Activated CD4-positive, CD25-positive, alpha-beta regulatory T cell treated with anti-CD3 and anti-CD28 coated beads, Interleukin-2, amount 50 U/mL, for 16 hours (primary cell): ENCODE measurements around the gene COG7.
"Not testable (repeated sequence)": the region's sequence is repeated elsewhere in the genome, so short reads cannot be mapped to it uniquely, and the experiment has no call there.

Experiments
- DNase-seq: peaks from one replicate; pipeline ENCODE4 v3.0.0-alpha.2; 2020; ENCODE audit warnings: low read depth, low spot score

The COG7 gene

DNA sequence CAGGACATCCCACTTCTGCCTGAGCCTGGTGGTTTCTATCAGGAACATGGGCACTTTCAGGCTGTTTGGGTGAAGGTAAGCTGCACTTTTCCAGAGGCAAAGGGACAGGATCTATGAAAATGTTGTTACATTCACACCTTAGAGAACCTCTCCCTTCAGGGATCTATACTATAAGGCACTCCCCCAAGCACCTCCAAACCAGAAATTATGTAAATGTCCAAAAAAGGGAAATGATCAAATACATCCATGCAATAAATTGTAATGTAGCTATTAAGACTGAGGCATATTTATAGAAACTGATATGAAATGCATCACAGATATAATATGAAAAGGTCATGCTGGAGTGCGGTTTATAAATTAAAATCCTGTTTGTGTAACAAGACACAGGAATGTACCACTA is 23.3 kb upstream of the COG7 start:
- no peak for DNase-seq

DNA sequence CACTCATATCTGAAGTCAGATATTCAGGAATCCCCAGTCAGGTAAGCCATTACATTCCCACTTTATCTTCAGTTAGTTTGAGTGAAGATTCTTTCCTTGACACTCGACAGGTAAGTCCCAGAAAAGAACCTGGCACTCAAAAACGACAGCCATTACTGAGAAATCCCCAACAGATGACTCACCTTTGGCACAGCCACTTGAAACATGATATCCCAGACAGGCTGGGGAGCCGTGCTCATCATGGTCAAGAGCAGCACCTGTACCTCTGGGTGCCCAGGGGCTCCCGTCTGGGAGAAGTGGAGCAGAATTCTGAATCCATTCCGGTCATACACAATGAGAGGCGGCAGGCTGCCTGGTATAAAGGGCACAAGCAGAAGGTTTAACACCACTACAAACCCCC is 16.8 kb upstream of the COG7 start:
- DNase-seq: no peak

DNA sequence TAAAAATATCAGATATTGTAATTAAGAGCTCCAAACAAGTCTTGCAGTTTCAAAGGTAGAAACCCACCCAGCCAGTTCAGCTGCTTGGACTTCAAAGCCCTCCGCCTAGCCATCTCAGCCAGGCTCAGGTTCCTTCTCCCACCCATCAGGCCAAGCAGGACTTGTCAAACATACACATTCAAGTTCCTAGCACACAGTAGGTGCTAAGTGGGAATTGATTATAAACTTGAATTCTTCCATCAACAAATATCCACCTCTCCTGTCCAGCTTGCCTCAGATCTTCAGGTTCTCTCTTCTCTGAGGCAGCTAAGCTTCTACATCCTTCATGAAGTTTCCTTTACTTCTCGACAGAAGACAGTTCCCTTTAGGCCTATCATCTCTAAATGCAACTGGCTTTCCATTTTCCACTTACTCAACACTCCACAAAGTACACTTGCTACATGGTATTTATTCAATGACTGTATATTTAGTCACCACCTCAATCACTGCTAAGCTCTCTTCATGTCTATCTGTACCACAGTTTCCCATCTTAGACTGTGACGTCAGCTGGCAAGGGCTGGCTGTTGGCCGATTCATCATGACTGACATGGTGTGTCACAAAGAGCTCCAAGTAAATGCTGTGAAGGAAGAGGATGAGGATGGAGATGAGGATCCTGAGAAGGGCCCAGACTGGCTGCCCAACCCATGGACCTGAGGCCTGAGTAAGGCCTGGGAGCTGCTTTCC is 13.3 kb upstream of the COG7 start:
- DNase-seq: no peak

DNA sequence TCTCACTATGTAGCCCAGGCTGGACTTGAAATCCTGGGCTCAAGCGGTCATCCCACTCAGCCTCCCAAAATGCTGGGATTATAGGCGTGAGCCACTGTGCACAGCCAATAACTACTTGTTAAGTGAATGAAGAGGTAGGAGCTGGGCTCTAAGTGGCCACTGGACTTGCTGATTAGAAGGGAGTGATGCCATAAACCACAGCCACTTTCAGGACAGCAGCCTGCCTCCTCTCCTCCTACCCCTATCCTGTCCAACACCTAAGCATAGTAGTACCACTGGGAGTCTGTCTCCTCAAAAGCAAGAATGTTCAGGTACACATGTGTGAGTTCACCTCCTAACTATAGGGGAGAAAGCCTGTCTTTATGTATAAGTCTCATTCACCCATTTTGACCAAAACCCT is 12.2 kb upstream of the COG7 start:
- DNase-seq: no peak

DNA sequence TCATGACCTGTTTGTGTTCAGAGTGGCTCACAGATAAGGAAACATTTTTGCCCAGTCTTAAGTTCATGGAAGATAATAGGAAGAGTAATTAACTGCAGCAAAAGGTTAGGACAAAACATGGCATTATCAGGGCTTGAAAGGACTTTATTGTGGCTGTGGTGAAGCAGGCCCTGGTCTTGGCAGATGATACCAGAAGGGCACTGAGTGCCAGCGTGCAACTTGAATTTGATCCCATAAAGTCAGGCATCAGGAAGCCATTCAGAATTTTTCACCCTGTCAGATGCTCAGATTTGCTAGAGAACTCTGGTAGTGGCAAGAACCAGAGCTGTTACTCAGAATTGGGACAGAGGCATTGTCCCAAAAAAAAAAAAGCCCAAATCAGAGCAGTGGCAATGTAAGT is 11.2 kb upstream of the COG7 start:
- no peak for DNase-seq

DNA sequence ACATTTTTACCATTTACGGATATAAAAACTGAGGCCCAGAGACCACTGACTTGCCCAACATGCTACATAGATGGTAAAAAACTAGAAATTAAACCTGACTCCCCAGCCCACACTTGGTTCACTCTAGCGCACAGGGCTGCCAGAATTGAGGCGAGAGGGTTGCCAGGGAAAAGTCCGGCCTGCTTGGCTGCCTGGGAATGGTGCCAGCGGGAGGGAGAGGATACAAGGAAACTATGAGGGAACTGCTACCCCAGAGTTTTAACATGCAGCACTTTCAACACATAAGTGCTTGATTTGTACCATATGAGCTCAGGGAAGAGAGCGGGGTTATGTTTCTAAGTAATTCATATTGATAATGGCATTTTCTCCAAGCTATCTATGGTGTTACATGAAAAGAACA is 10.0 kb upstream of the COG7 start:
- DNase-seq: not testable (repeated sequence)

DNA sequence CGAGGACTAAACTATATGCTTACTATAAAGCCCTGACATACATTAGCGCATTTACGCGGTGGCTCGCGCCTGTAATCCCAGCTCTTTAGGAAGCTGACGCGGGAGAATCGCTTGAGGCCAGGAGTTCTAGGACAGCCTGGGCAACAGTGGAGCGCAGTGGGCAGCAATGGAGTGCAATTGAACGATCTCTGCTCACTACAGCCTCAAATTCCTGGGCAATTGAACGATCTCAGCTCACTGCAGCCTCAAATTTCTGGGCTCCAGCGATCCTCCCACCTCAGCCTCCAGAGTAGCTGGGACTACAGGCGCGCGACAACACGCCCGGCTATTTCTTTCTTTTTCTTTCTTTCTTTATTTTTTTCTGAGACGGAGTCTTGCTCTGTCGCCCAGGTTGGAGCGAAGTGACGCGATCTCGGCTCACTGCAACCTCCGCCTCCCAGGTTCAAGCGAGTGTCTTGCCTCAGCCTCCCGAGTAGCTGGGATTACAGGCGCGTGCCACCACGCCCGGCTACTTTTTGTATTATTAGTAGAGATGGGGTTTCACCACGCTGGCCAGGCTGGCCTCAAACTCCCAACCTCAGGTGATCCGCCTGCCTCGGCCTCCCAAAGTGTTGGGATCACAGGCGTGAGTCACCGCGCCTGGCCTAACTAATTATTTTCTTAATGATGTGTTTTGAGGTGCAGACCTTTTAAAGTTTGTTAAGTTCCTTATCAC is 506 bp upstream of the COG7 start:
- no peak for DNase-seq

DNA sequence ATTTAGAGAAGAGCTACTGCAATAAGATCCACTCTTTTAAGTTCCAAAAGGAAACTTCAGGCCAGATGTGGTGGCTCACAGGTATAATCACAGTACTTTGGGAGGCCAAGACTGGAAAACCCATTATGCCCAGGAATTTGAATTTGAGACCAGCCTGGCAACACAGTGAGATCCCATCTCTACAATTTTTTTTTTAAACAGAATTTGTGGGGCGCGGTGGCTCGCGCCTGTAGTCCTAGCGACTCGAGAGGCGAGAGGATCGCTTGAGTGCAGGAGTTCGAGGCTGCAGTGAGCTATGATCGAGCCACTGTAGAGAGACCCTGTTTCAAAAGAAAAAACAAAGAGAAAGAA is 793 bp downstream of the COG7 start:
- no peak for DNase-seq

DNA sequence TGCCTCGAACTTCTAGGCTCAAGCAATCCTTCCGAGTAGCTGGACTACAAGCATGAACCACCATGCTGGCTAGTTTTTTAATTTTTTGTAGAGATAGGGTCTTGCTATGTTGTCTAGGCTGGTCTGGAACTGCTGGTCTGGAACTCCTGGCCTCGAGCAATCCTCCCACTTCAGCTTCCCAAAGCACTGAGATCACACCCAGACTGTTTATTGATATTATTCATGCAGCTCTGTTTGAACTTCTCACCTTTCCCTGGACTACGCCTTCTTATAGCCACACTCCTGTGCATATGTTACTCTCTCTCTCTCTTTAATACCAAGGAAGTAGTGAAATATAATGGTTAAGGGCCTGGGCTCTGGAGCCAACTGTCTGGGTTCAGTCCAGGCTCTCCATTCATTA is 4.6 kb downstream of the COG7 start:
- no peak for DNase-seq

DNA sequence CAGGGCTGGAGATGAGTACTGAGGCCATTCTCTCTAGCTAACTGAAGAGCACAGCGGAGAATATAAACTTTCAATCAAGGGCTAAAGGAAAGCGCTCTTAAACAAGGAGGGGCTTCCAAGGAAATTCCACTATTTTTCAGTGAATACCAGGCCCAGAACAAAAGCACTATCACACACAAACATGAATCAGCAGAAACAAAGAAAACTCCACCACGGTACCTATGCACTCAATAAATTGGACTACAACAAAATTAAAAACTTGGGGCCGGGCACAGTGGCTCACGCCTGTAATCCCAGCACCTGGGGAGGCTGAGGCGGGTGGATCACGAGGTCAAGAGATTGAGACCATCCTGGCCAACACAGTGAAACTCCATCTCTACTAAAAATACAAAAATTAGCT is 15.4 kb downstream of the COG7 start:
- not testable (repeated sequence) for DNase-seq

DNA sequence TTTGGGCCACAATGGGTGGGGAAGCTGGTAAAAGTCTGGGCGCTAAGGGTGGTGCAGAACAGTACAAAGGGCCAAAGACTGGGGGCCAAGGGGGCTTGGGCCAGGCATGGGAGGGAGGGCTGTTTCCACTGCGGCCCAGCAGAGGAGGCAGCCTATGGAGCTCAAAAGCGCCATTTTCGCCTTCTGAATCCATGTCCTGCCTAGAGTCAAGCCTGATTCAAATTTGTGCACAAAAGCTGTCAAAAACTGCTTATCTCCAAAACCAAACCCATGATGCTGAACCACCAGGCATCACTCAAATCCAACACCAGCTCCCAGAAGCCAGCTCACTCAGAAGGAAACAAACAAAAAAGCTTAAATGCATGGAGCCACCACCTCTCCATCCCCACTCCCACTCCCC is 16.0 kb downstream of the COG7 start:
- DNase-seq: no peak

DNA sequence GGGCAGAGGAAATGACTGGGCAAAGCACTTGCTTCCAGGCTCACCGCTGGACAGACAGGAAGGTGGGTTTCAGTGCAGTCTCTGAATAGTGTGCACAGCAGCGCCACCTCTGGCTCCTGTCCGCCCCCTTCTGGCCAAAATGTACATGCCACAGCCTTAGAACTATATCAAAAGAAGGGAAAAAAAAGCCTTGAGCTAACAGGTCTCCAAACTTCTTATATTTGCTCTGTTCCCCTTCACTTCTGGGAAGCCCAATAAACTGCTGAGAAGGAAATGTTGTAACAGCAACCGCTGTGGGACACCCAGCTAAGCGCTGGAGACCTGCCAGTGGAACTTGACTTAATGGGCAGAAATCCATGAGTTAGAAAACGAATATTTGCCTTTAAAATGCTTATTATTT is 17.5 kb downstream of the COG7 start:
- DNase-seq: peak; percentile 30

DNA sequence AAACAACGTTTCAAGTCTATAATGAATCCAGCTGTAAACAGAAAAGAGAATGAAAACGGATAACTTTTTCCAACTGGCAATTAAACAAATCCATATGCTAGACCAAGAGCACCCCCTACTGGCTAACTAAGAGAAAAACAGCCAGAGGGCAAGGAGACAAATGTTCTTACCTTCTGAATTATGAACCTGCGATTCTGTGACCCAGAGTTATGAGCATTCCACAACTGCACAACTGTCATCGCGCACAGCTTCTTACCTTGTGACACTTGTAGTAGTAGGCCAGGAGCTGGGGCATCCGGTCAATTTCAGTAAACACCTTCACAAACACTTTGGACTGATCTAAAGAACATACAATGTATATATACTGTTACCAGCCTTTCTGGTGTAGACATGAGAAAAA is 18.6 kb downstream of the COG7 start:
- no peak for DNase-seq

DNA sequence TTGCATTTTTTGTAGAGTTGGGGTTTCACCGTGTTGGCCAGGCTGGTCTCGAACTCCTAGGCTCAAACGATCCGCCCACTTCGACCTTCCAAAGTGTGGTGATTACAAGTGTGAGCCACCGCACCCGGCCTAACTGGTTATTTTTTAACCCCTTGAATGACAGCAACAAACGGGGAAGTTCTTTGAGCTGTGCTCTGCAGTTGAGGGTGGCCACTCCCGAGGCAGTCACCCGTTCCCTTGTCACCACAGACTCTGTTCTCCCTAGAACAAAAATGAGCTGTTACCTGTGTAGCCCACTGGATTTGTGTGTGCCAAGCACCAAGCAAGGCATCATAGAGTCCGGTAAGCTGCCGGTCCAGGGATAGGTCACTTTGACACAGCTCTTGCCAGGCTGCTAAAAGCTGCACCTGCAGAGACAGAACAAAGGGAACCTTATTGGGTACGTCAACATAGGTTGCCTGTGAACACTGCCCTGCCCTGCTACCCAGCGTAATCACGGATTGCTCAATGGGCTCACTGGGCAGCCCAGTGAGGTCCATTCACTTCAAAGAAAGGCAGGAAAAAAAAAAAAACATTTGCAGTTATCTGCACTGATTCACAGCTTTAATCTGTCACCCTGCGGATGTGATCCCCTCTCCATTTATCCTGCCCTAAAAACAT is 19.6 kb downstream of the COG7 start:
- DNase-seq: no peak

DNA sequence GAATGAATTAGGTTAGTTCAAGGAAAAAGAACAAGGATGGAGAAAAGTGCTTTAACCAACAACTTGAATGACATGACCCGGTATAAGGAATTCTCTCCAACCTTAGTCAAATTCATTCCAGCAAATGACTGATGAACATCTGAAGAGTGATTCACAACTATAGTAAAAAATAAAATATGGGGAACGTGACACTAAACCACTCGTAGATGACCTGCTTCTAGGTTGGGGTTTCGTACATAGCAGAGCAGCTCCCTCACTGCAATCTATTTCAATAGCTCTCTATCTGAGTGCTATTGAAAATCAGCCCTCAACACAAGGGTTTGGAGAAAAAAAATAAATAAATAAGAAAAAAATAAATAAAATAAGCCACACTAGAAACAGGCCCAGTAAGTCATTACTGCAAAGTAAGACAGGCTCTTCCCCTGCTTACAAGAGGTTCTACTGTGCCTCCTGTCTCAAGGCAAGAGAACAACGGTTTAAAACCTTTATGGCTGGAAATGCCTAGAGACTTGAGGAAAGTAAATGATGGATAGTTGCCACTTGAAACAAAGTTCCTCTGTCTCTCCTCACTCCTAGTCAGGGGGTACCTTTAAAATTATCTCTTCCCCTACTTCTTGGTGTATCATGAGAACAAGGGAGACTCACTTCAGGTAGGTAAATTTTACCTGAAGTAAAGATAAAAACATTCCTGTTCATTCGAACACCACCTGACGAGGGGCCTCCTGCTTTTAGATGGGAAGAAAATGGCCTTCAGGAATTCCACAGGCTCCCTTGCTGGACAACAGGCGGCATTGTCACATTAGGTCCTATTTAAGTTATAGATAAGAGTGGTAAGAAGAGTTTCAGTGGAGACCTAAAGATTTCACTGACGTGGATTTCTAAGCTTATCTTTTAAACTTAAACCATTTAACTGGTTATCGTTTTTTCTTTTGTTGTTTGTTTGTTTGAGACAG is 20.5 kb downstream of the COG7 start:
- DNase-seq: no peak

DNA sequence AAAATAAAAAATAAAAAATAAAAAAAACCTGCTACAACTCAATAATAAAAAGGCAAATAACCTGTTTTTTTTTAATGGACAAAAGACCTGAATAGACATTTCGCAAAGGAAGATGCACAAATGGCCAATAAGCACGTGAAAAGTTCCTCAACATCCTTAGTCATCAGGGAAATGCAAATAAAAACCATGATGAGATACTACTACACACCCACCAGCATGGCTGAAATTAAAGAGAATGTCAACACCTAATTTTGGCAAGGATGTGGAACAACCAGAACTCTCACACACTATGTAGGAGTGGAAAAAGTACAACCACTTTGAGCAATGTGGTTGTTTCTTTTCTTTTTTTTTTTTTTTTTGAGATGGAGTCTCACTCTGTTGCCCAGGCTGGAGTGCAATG is 24.6 kb downstream of the COG7 start:
- DNase-seq: no peak

DNA sequence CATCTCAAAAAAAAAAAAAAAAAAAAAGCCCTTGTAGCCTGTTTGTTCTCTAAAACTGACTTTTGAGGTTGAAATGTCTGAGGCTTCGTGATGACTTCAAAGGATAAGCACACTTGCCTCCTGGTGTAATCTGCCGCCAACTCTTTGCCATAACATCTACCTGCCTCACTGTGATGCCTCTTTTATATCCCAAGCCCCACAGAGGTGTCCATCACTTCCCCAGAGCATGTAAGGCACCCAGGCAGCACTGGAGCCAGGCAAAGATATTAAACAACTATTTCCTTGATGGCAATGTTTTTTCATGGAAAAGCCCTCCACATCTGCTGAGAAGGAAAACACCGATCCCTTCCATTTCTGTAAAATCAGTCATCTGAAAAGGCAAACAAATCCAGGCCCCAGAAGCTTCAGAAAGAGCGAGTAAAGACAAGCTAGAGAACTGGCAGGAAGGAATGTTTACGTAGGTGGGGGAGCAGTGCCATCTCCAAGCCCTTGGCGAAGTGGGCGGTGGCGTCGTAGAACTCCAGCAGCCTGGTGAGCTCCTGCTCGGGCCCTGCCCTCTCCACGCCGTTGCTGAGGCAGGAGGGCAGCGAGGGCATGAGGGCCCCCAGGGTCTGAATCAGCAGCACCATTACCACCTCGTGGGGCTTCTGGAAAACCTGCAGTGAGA is 28.6 kb downstream of the COG7 start:
- DNase-seq: no peak

DNA sequence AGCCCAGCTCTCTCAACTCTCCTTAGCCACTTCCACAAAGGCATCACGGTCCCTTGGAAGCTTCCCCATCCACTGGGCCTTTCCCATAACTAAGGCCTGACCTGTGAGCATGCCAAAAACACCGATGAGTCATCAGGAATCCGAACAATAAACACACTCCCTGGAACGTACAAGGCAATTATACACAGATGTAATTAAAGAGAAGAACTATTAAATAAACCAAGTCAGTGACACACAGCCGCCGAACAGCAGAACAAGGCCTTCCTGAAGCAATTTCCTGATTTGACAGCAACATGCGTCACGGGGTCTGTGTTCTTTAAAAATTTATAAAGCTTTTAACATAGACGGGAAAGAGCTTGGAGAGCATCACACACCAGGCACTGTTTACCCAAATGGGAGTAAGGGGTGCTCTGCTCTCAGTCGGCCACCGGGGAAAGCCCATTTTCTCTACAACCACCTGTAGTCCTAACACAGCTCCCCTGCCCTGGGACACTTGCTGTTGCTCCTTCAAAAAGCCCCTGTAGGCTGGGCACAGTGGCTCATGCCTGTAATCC is 29.4 kb downstream of the COG7 start:
- DNase-seq: no peak

DNA sequence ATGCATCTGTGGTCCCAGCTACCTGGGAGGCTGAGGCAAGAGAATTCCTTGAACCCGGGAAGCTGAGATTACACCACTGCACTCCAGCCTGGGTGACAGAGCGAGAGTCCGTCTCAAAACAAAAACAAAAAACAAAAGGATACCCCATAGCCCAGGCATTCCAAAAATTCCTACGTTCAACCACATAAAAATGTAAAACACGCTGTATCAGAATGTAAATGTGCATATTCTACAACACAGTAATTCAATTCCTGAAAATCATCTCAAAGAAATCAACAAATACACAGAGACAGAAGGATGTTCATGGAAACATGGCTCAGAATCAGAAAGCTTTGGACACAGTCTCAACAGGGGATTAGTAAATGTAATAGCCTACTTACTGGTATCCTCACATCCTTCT is 33.0 kb downstream of the COG7 start:
- no peak for DNase-seq

DNA sequence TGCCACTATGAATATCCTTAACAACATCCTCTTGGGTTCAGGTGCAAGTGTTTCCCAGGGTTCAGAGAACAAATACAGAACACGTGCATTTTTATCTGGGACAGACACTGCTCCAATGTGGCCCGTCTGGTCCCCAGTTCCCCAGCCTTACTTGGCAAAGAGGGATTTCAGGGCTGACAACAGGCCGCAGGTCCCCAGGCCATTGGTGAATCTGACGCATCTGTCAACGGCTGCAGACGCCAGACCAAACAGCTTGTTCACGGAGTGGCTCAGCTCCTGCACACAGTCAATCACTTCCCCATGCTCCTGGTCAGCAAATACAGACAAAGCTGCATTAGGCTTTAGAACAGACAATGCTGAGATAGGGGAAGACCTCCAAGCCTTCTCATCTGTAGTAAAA is 36.2 kb downstream of the COG7 start:
- DNase-seq: no peak

DNA sequence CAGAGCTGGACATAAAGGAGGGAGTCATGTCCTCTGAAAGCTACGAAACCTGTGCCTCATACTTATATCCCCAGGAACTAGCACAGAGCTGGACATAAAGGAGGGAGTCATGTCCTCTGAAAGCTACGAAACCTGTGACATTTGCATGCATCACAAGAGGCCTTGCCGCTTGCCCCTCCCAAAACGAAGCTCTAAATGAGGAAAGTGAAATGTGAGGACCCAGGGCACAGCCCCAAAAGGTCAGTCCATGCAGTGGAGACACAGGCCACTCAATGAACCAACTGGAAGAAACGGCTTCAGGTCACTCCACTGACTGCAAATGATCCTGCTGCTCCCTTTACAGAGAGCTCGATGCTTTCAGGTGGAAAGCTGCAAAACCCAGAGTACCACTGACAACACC is 38.3 kb downstream of the COG7 start:
- no peak for DNase-seq
